HepG2 (cell line): ENCODE data around the gene MACROH2A1.

Source experiments
- ARHGAP35 ChIP-seq: sonication (generic); formaldehyde crosslinking; IDR thresholded peaks from 2 replicates; pipeline ENCODE4 v1.9.0; 2022; ENCODE audit warnings: mild to moderate bottlenecking, inconsistent platforms, moderate library complexity, missing genetic modification reagents, borderline replicate concordance
- ARNT2 ChIP-seq: sonication (generic); formaldehyde crosslinking; IDR thresholded peaks from 2 replicates; pipeline ENCODE4 v1.8.0; 2022; ENCODE audit warnings: mild to moderate bottlenecking, low read depth, missing genetic modification reagents, moderate library complexity
- KLF12 ChIP-seq: sonication (generic); formaldehyde crosslinking; IDR thresholded peaks from 2 replicates; pipeline ENCODE4 v1.4.0; 2020; ENCODE audit warnings: missing genetic modification reagents, borderline replicate concordance
- NCOA1 ChIP-seq: sonication (generic); formaldehyde crosslinking; IDR thresholded peaks from 2 replicates; pipeline ENCODE4 v1.9.0; 2021; ENCODE audit warnings: missing genetic modification reagents
- PPARG ChIP-seq: conservative IDR thresholded peaks from 2 replicates; pipeline ENCODE4 v1.6.1; 2016; ENCODE audit warnings: missing biosample characterization, missing genetic modification reagents
- REXO4 ChIP-seq: sonication (generic); formaldehyde crosslinking; IDR thresholded peaks from 2 replicates; pipeline ENCODE4 v1.8.0; 2022; ENCODE audit warnings: missing genetic modification reagents, mild to moderate bottlenecking, borderline replicate concordance
- RFX5 ChIP-seq: IDR thresholded peaks from 2 replicates; pipeline ENCODE4 v1.6.1; 2011; ENCODE audit warnings: low read depth, low read length, improper control_type of control experiment
- SCMH1 ChIP-seq: sonication (generic); formaldehyde crosslinking; IDR thresholded peaks from 2 replicates; pipeline ENCODE4 v1.9.0; 2021; ENCODE audit warnings: missing genetic modification reagents, mild to moderate bottlenecking, borderline replicate concordance
- ZNF354B ChIP-seq: sonication (generic); formaldehyde crosslinking; IDR thresholded peaks from 2 replicates; pipeline ENCODE4 v1.8.0; 2022; ENCODE audit warnings: mild to moderate bottlenecking, missing genetic modification reagents
- TF ChIP-seq, protein P1 (sequence below): sonication (generic); formaldehyde crosslinking; IDR thresholded peaks from 2 replicates; pipeline ENCODE4 v1.4.0; 2020; ENCODE audit warnings: missing genetic modification reagents, low read depth, mild to moderate bottlenecking, borderline replicate concordance
- TF ChIP-seq, protein P2 (sequence below): sonication (generic); formaldehyde crosslinking; IDR thresholded peaks from 2 replicates; pipeline ENCODE4 v1.4.0; 2020; ENCODE audit warnings: missing genetic modification reagents

DNA sequence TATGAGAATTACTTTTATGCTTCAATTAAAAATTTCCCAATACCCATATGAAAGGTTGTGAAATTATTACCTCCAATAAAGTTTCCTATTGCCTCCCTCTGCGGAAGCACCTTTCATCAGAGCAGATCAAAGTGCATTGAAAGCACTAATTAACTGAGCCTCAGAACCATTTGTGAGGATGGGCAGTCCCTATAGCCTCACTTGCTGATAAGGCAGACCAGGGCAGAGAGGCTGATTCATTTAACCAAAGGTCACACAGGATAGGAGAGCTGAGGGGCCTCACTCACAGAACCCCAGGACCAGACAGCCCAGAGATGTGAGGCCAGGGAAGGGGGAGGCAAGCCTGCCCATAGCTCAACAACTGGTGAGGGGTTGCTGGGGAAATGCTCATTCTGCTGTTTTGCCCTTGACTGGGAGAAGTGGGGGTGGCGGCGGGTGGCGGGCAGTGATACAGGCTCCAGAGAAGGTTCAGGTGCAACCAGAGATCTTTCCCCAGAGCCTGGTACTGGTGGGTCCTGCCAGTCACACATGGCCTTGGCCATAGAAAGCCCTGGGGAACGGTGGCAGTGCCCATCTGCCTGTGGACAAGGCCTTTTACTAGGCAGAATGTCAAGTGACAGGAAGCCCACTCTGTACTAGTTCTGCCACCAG lies 57.9 kb downstream of the MACROH2A1 start:
- TF ChIP-seq KLF12: no peak
- no peak for TF ChIP-seq REXO4 (CRISPR knock-in tag)
- TF ChIP-seq RFX5: no peak
- TF ChIP-seq NCOA1 (CRISPR knock-in tag): no peak
- TF ChIP-seq, protein P1, sequence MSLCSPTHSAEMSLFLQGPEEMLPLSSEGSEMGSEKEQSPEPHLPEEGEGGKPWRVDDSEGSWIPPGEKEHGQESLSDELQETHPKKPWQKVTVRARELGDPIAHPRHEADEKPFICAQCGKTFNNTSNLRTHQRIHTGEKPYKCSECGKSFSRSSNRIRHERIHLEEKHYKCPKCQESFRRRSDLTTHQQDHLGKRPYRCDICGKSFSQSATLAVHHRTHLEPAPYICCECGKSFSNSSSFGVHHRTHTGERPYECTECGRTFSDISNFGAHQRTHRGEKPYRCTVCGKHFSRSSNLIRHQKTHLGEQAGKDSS (CRISPR knock-in tag): no peak
- TF ChIP-seq ZNF354B (CRISPR knock-in tag): no peak
- no peak for TF ChIP-seq PPARG
- no peak for TF ChIP-seq SCMH1
- no peak for TF ChIP-seq ARHGAP35 (CRISPR knock-in tag)
- TF ChIP-seq, protein P2, sequence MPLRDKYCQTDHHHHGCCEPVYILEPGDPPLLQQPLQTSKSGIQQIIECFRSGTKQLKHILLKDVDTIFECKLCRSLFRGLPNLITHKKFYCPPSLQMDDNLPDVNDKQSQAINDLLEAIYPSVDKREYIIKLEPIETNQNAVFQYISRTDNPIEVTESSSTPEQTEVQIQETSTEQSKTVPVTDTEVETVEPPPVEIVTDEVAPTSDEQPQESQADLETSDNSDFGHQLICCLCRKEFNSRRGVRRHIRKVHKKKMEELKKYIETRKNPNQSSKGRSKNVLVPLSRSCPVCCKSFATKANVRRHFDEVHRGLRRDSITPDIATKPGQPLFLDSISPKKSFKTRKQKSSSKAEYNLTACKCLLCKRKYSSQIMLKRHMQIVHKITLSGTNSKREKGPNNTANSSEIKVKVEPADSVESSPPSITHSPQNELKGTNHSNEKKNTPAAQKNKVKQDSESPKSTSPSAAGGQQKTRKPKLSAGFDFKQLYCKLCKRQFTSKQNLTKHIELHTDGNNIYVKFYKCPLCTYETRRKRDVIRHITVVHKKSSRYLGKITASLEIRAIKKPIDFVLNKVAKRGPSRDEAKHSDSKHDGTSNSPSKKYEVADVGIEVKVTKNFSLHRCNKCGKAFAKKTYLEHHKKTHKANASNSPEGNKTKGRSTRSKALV (CRISPR knock-in tag): no peak
- TF ChIP-seq ARNT2 (CRISPR knock-in tag): no peak
